22Rv1 (cell line): ENCODE measurements around the gene ATCAY.
"Not testable (repeated sequence)": the region's sequence is repeated elsewhere in the genome, so short reads cannot be mapped to it uniquely, and the experiment has no call there.

Experiments used
- H3K27ac ChIP-seq: fragments of 450-650 bp; 2 replicates; pipeline ENCODE4 v1.5.1; 2017
- ZFX ChIP-seq: fragments of 450-650 bp; IDR thresholded peaks from 2 replicates; pipeline ENCODE4 v1.6.1; 2017; ENCODE audit warnings: antibody characterized with exemption, borderline replicate concordance
- TF ChIP-seq, protein P1 (sequence below): fragments of 450-650 bp; IDR thresholded peaks from 2 replicates; pipeline ENCODE4 v1.5.1; 2017; ENCODE audit warnings: mild to moderate bottlenecking

Gene ATCAY

GRCh38 chr19:3949294-3949693 is 68.8 kb downstream of the ATCAY start:
- H3K27ac ChIP-seq: no peak overlapping the region
- TF ChIP-seq, protein P1, sequence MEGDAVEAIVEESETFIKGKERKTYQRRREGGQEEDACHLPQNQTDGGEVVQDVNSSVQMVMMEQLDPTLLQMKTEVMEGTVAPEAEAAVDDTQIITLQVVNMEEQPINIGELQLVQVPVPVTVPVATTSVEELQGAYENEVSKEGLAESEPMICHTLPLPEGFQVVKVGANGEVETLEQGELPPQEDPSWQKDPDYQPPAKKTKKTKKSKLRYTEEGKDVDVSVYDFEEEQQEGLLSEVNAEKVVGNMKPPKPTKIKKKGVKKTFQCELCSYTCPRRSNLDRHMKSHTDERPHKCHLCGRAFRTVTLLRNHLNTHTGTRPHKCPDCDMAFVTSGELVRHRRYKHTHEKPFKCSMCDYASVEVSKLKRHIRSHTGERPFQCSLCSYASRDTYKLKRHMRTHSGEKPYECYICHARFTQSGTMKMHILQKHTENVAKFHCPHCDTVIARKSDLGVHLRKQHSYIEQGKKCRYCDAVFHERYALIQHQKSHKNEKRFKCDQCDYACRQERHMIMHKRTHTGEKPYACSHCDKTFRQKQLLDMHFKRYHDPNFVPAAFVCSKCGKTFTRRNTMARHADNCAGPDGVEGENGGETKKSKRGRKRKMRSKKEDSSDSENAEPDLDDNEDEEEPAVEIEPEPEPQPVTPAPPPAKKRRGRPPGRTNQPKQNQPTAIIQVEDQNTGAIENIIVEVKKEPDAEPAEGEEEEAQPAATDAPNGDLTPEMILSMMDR: no peak
- TF ChIP-seq ZFX: no peak

- TF ChIP-seq ZFX: no peak
- TF ChIP-seq, protein P1: no peak
Observed at GRCh38 chr19:3949997-3950859, 69.7 kb downstream of the ATCAY start.

DNA sequence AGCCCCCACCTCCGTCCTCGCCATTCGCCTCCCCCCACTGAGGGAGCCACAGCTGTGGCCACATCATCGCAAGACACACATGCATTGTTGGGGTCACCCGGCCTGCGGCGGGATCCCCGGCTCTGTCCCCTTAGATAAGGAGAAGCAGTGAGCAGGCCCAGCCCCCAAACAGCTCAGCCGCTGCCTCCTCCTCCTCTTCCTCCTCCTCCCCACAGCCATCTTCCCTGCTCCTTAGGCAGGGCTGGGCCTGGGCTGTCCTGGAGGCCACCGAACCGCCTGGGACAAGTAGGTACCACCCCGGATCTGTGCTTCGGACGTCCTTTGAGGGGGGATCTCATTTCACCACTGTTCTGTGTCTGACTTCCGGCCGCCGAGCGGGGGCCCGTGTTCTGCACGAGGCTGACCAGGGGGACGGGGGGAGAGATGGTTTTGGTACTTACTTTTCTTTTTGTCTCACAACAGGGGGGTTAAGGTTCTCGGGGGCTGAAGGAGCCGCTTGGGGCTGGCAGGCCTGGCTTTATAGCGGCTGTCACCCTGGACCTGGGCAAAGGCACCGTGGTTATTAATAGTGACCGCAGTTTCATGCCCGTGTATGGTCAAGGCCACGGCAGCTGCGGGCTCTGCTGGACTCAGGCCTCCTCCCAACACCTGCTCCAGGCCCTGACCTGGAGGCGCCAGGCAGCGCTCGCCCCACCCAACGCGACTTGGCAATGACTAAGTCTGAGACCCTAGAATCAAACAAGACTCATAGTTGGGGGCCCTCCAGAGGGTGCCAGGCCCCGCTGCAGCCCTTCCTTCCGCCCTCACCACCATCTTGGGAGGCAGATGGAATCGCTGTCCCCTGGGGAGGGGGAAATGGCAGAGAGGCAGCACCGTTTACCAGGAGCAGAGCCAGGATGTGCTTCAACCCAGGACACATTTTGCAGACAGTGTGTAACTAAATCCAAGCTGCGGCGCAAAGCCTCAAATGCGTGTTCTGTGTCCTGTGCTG is 70.7 kb downstream of the ATCAY start:
- no peak for TF ChIP-seq ZFX
- TF ChIP-seq, protein P1: no peak
- H3K27ac ChIP-seq: no peak overlapping the region

More at GRCh38 chr19:3949997-3950859, 69.7 kb downstream of the ATCAY start:
- H3K27ac ChIP-seq: no peak overlapping the region

GRCh38 chr19:3952755-3953276 is 72.3 kb downstream of the ATCAY start:
- not testable (repeated sequence) for H3K27ac ChIP-seq

- no peak overlapping the region for H3K27ac ChIP-seq
- TF ChIP-seq, protein P1: no peak
- no peak for TF ChIP-seq ZFX
Observed at GRCh38 chr19:3954107-3954506, 73.6 kb downstream of the ATCAY start.

- H3K27ac ChIP-seq: not testable (repeated sequence)
Observed at GRCh38 chr19:3955276-3955675, 74.8 kb downstream of the ATCAY start.

DNA sequence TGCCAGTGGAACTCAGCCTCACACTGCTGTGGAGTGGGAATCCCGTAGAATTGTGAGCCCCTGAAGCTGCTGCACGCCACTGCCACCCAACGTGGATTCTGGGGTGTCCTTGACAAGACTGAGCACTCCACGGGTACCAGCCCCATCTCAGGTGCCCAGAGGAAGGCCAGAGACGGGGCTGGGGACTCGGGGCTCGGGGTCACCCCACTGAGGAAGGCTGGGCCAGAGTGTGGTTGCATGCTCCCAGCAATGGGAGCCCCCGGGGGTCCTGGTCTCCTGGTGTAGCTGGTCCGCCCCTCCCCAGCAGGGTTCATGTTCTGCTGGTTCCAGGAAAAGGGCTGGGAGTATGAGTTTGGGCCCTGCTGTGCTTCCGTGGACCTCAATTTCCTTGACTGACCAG is 75.2 kb downstream of the ATCAY start:
- TF ChIP-seq, protein P1: no peak
- no peak for TF ChIP-seq ZFX

More for the DNA sequence above, 75.2 kb downstream of the ATCAY start:
- H3K27ac ChIP-seq: no peak overlapping the region
